ENCODE data around the gene REXO2.

Gene REXO2

GRCh38 chr11:114447892-114448291 is 8.6 kb downstream of the REXO2 start:
- Histone ChIP-seq H3K4me1 (no peaks in the 10 kb centered on the region), H3K4me2 (no peak overlapping the region), H4K20me1 (peaks cover 0 to 17% (median 0%) of the 10 kb centered on the region in 11 experiments; a peak in 4 of 22 replicates), H3K27me3 (no peaks in the 10 kb centered on the region), H3K9ac (no peak overlapping the region), H3K36me3 (peaks cover 55 to 97% (median 83%) of the 10 kb centered on the region in 11 experiments), H3K9me3 (replicated peaks in 1 of 11) (no peaks in the 10 kb centered on the region), H3K4me3 (no peak overlapping the region), H3K27ac (no peak overlapping the region)
- TF ChIP-seq Cebpa-rat (IDR thresholded peaks at IDR 0.05): no peak

GRCh38 chr11:114448749-114449482 is 9.6 kb downstream of the REXO2 start:
- H3K36me3 ChIP-seq: peaks cover 59 to 98% (median 87%) of the 10 kb centered on the region in 11 experiments
- no peak overlapping the region for H3K4me2 ChIP-seq
- H3K9ac ChIP-seq: no peak overlapping the region
- no peaks in the 10 kb centered on the region for H3K4me1 ChIP-seq
- peaks cover 0 to 7% (median 0%) of the 10 kb centered on the region in 11 experiments; a peak in 4 of 22 replicates for H4K20me1 ChIP-seq
- H3K4me3 ChIP-seq: no peak overlapping the region
- no peak for TF ChIP-seq Cebpa-rat (IDR thresholded peaks at IDR 0.05)
- H3K9me3 ChIP-seq (replicated peaks in 1 of 11): no peaks in the 10 kb centered on the region
- no peak overlapping the region for H3K27ac ChIP-seq
- H3K27me3 ChIP-seq: no peaks in the 10 kb centered on the region

GRCh38 chr11:114449845-114450244 is 10.6 kb downstream of the REXO2 start:
- H3K4me1 ChIP-seq: no peaks in the 10 kb centered on the region
- H3K36me3 ChIP-seq: peaks cover 53 to 97% (median 81%) of the 10 kb centered on the region in 11 experiments
- TF ChIP-seq Cebpa-rat (IDR thresholded peaks at IDR 0.05): no peak
- H3K9me3 ChIP-seq (replicated peaks in 1 of 11): no peaks in the 10 kb centered on the region
- H4K20me1 ChIP-seq: peaks cover 0 to 7% (median 0%) of the 10 kb centered on the region in 11 experiments; a peak in 3 of 22 replicates
- no peak overlapping the region for H3K27ac ChIP-seq
- no peak overlapping the region for H3K9ac ChIP-seq
- no peaks in the 10 kb centered on the region for H3K27me3 ChIP-seq
- H3K4me3 ChIP-seq: no peak overlapping the region
- H3K4me2 ChIP-seq: no peak overlapping the region

- H3K9ac ChIP-seq: no peak overlapping the region
- H3K9me3 ChIP-seq (replicated peaks in 1 of 11): no peaks in the 10 kb centered on the region
- H3K4me1 ChIP-seq: no peaks in the 10 kb centered on the region
- H3K27ac ChIP-seq: no peak overlapping the region
- peaks cover 40 to 76% (median 63%) of the 10 kb centered on the region in 11 experiments for H3K36me3 ChIP-seq
- H4K20me1 ChIP-seq: peaks cover 0 to 7% (median 0%) of the 10 kb centered on the region in 11 experiments; a peak in 2 of 22 replicates
- H3K4me3 ChIP-seq: no peak overlapping the region
- TF ChIP-seq Cebpa-rat (IDR thresholded peaks at IDR 0.05): no peak
- H3K4me2 ChIP-seq: no peak overlapping the region
- no peaks in the 10 kb centered on the region for H3K27me3 ChIP-seq
Measured at GRCh38 chr11:114452399-114452798, 13.1 kb downstream of the REXO2 start.

- Histone ChIP-seq H3K27me3 (no peaks in the 10 kb centered on the region), H3K4me1 (no peaks in the 10 kb centered on the region), H3K36me3 (peaks cover 0 to 5% (median 0%) of the 10 kb centered on the region in 11 experiments; a peak in 1 of 22 replicates), H3K27ac (no peak overlapping the region), H3K9me3 (replicated peaks in 1 of 11) (peaks cover 0 to 8% (median 3%) of the 10 kb centered on the region in 11 experiments; a peak in 3 of 22 replicates), H3K4me3 (no peak overlapping the region), H4K20me1 (no peaks in the 10 kb centered on the region), H3K9ac (no peak overlapping the region), H3K4me2 (no peak overlapping the region)
- TF ChIP-seq Cebpa-rat (IDR thresholded peaks at IDR 0.05): no peak
Measured at GRCh38 chr11:114463999-114464398, 24.7 kb downstream of the REXO2 start.

GRCh38 chr11:114466742-114467141 is 27.5 kb downstream of the REXO2 start:
- Histone ChIP-seq H3K4me2 (no peak overlapping the region), H3K4me3 (no peak overlapping the region), H3K27ac (no peak overlapping the region), H3K27me3 (no peaks in the 10 kb centered on the region), H3K4me1 (no peaks in the 10 kb centered on the region), H3K9ac (no peak overlapping the region), H3K36me3 (peaks cover 0 to 5% (median 0%) of the 10 kb centered on the region in 11 experiments; a peak in 1 of 22 replicates), H3K9me3 (replicated peaks in 1 of 11) (peaks cover 0 to 8% (median 3%) of the 10 kb centered on the region in 11 experiments; a peak in 3 of 22 replicates), H4K20me1 (no peaks in the 10 kb centered on the region)
- no peak for TF ChIP-seq Cebpa-rat (IDR thresholded peaks at IDR 0.05)

GRCh38 chr11:114472661-114473060 is 33.4 kb downstream of the REXO2 start:
- H3K4me1 ChIP-seq: no peaks in the 10 kb centered on the region
- H3K27me3 ChIP-seq: no peaks in the 10 kb centered on the region
- H3K27ac ChIP-seq: no peak overlapping the region
- H3K36me3 ChIP-seq: no peaks in the 10 kb centered on the region
- no peak overlapping the region for H3K4me3 ChIP-seq
- H3K9ac ChIP-seq: no peak overlapping the region
- H3K9me3 ChIP-seq (replicated peaks in 1 of 11): 0 out of 22 replicates have a peak, but pooled peaks cover 0 to 6% (median 0%) of the 10 kb centered on the region in 11 experiments
- TF ChIP-seq Cebpa-rat (IDR thresholded peaks at IDR 0.05): no peak
- no peak overlapping the region for H3K4me2 ChIP-seq
- no peaks in the 10 kb centered on the region for H4K20me1 ChIP-seq

- H3K9me3 ChIP-seq (replicated peaks in 1 of 11): no peaks in the 10 kb centered on the region
- H3K27ac ChIP-seq: no peak overlapping the region
- no peak overlapping the region for H3K4me3 ChIP-seq
- H3K36me3 ChIP-seq: no peaks in the 10 kb centered on the region
- no peaks in the 10 kb centered on the region for H4K20me1 ChIP-seq
- H3K4me1 ChIP-seq: no peaks in the 10 kb centered on the region
- no peak for TF ChIP-seq Cebpa-rat (IDR thresholded peaks at IDR 0.05)
- H3K27me3 ChIP-seq: no peaks in the 10 kb centered on the region
- H3K9ac ChIP-seq: no peak overlapping the region
- no peak overlapping the region for H3K4me2 ChIP-seq
Measured at GRCh38 chr11:114478001-114478410, 38.7 kb downstream of the REXO2 start.

- Histone ChIP-seq H3K4me3 (no peak overlapping the region), H3K9me3 (replicated peaks in 1 of 11) (no peaks in the 10 kb centered on the region), H3K4me2 (no peak overlapping the region), H4K20me1 (no peaks in the 10 kb centered on the region), H3K9ac (no peak overlapping the region), H3K36me3 (no peaks in the 10 kb centered on the region), H3K27me3 (no peaks in the 10 kb centered on the region), H3K4me1 (no peaks in the 10 kb centered on the region), H3K27ac (no peak overlapping the region)
- TF ChIP-seq Cebpa-rat (IDR thresholded peaks at IDR 0.05): no peak
Measured at GRCh38 chr11:114478768-114479167, 39.5 kb downstream of the REXO2 start.

GRCh38 chr11:114479331-114479730 is 40.1 kb downstream of the REXO2 start:
- Histone ChIP-seq H3K27ac (no peak overlapping the region), H3K4me3 (no peak overlapping the region), H3K4me2 (no peak overlapping the region), H3K9me3 (replicated peaks in 1 of 11) (no peaks in the 10 kb centered on the region), H3K36me3 (no peaks in the 10 kb centered on the region), H3K4me1 (no peaks in the 10 kb centered on the region), H4K20me1 (no peaks in the 10 kb centered on the region), H3K9ac (no peak overlapping the region), H3K27me3 (no peaks in the 10 kb centered on the region)
- no peak for TF ChIP-seq Cebpa-rat (IDR thresholded peaks at IDR 0.05)

Measured in BLaER1 treated with 17β-estradiol and CSF1 and Interleukin-3, amounts not matched to agents 10 nM and 100 nM (cell line).